Activated CD4-positive, alpha-beta T cell treated with anti-CD3 and anti-CD28 coated beads, Interleukin-2, amount 10 ng/mL, durations not matched to agents 7 days and 5 days (primary cell): ENCODE data around the gene LSM10. TPM values are rescaled to one million over a fixed set of nuclear protein-coding genes. Genes with fewer than 3 reads are reported as not detected.
A peak's percentile ranks its signal among the peaks of the same experiment; 100 is the strongest.

Experiments used
- CTCF ChIA-PET: fragments of 350-600 bp; sonication (Branson Sonifier 250); formaldehyde crosslinking; loops from one replicate; lab custom pipeline; 2021; ENCODE audit warnings: antibody characterized with exemption; lab: Charles Lee
- POLR2A ChIA-PET: fragments of 350-600 bp; sonication (Branson Sonifier 250); formaldehyde crosslinking; loops from one replicate; lab custom pipeline; 2021; ENCODE audit warnings: antibody characterized with exemption; lab: Charles Lee
- DNase-seq: peaks from one replicate; pipeline ENCODE4 v3.0.0-alpha.2; 2020
- H3K27ac Mint-ChIP-seq: one replicate; pipeline ENCODE4 v1.8.0; 2021; ENCODE audit warnings: mild to moderate bottlenecking, moderate library complexity, mixed read lengths
- H3K27me3 Mint-ChIP-seq: one replicate; pipeline ENCODE4 v1.8.0; 2021; ENCODE audit warnings: mixed read lengths
- H3K36me3 Mint-ChIP-seq: one replicate; pipeline ENCODE4 v1.8.0; 2021; ENCODE audit warnings: low read depth, mixed read lengths
- H3K4me1 Mint-ChIP-seq: one replicate; pipeline ENCODE4 v1.8.0; 2021; ENCODE audit warnings: mixed read lengths
- H3K4me3 Mint-ChIP-seq: one replicate; pipeline ENCODE4 v1.8.0; 2021; ENCODE audit warnings: mild to moderate bottlenecking, moderate library complexity, mixed read lengths
- H3K9me3 Mint-ChIP-seq: one replicate; pipeline ENCODE4 v1.8.0; 2021; ENCODE audit warnings: mixed read lengths
- total RNA-seq, 2 experiments: library from RNA; stranded (reverse); gene quantifications; one replicate each; pipeline ENCODE4 v1.2.3, GENCODE V29; 2021

LSM10 gene
- total RNA-seq, 2 experiments from 2014 or later, result 39.3 to 39.4 TPM

DNA sequence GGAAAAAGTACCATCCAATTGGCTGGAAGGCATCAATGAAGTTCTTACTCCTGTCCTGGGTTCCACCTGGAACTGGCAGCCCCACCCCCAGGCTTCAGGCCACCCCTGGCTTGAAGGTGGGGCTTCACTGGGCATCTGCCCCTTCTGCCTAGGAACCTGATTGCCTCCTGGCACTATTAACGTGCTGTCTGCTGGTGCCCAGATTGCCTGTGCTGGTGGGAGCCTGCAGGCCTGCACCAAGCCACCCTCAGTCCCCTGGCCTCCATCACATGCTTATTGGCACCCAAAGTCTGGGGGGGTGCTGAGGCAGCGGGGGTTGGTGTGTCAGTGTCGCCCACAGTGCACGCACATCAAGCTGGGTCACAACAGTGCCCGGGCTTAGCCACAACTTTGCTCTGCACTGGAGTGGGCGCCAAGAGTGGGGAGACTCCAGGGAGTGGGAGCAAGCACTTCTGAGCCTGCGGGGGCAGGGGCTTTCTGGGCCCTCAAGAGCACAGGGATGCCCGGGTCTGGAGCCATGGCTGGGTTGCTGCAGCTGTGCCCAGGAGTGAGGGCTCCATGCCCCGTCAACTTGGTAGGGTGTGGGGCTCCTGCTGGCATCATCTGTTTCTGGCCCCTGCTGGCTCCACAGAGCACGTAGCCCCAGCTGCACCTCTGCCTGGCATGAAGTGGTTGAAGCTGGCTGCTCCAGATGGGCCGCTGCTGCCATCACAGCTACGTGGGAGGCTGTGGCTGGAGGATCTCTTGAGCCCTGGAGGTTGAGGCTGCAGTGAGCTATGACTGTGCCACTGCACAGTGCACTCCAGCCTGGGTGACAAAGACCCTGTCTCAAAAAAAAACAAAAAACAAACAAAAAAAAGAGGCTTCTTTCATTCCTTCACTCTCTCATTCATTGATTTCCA, 4.1 kb upstream of the LSM10 start:
- no peak overlapping the region for H3K4me3 Mint-ChIP-seq
- no peak for DNase-seq
- peaks cover 3% of the 10 kb centered on the region for H3K9me3 Mint-ChIP-seq
- ChIA-PET POLR2A (no interaction called here), CTCF (interaction anchor here (0.7 to 5.8 kb wide), 6 partner anchors 10 to 252 kb away, joined by 3 to 55 read pairs (median 4); partner anchors contain the start of gene TRAPPC3)
- peaks cover 26% of the 10 kb centered on the region for H3K4me1 Mint-ChIP-seq
- peaks cover 3% of the 10 kb centered on the region for H3K36me3 Mint-ChIP-seq
- no peak overlapping the region for H3K27ac Mint-ChIP-seq
- no peaks in the 10 kb centered on the region for H3K27me3 Mint-ChIP-seq

DNA sequence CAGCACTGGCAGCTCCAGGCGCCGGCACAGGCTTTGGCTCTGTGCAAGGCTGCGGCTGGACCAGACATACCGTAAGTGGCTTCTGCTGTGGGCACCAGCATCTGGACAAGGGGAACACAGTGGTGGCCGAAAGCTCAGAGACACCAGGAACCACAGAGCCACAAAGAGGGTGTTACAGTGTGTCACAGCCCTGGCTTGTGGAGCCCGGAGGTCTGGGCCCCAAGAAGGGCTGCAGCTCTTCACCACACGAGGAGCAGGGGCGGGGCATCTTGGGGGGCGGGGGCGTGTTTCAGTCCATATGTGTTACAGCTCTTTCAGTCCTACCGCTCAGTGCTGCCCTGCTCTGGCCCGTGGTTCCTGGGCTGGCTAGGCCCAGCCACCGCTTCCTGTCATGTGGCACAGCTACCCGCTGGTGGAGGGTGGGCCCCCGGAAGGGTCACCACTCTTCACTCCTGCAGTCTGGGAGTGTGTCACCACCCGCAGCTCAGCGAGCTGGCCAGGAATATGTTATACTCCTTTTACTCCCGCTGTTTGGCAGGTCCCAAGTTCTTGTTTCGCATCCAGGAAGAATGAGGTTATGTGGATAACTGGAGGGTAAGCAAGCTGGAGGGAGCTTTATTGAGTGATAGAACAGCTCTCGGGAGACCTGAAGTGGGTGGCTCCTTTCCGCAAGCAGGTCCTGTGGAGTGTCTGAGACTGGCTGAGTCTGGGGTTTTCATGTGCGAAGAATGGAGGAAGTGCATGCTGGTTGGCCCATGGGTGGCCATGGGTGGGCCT, 3.3 kb upstream of the LSM10 start:
- H3K27ac Mint-ChIP-seq, result no peak overlapping the region
- H3K4me3 Mint-ChIP-seq, result no peak overlapping the region
- POLR2A ChIA-PET, result no interaction called here
- peak; percentile 18 for DNase-seq
- peaks cover 3% of the 10 kb centered on the region for H3K9me3 Mint-ChIP-seq
- H3K27me3 Mint-ChIP-seq, result no peaks in the 10 kb centered on the region
- peaks cover 27% of the 10 kb centered on the region for H3K4me1 Mint-ChIP-seq
- H3K36me3 Mint-ChIP-seq, result peaks cover 3% of the 10 kb centered on the region
- CTCF ChIA-PET, result interaction anchor here (0.6 to 5.8 kb wide), 6 partner anchors 11 to 469 kb away, joined by 3 to 55 read pairs (median 4); partner anchors contain the start of gene TRAPPC3

DNA sequence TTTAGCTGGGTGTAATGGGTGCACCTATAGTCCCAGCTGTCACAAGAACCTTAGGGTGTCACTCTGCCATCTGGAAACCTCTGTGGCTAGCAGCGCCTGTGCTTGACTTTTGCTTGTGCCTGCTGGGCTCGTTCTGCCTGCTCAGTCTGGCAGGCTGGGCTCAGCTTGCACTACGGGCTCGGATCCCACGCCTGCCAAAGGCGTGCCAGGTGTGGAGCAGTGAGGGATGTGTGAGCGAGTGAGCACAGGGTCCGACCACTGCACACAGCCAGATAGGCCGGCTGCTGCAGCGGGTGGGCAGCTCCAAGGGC, 2.8 kb upstream of the LSM10 start:
- Mint-ChIP-seq H3K27me3 (no peaks in the 10 kb centered on the region), H3K4me1 (peaks cover 29% of the 10 kb centered on the region)

DNA sequence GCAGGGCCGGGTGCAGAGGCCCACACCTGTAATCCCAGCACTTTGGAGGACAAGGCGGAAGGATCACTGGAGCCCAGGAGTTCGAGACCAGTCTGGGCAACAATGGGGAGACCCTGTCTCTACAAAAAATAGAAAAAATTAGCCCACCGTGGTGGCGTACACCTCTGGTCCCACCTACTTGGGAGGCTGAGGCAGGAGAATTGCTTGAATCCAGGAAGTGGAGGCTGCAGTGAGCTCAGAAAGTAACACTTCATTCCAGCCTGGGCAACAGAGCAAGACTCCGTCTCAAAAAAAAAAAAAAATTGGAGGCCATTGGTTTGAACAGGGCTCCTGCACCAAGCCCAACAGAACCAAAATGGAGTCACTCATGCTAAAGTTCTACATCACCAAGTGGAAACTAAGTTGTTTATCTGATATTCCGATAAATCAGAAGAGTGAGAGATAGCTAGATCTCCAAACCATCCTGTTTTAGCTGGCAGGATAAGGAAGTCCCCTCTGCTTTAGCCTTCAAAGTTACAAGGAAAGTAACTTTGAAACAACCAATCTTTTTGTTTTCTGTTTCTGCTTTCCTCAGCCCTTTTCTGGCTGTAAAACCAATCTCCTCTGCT, 766 bp upstream of the LSM10 start:
- peaks cover 35% of the 10 kb centered on the region for H3K4me1 Mint-ChIP-seq
- H3K36me3 Mint-ChIP-seq, result peaks cover 10% of the 10 kb centered on the region
- POLR2A ChIA-PET, result interaction anchor here (0.7 kb wide), 1 partner anchor 18 kb away, joined by 3 read pairs; no protein-coding TSS in a partner anchor
- peak overlapping the region; percentile 96 for H3K27ac Mint-ChIP-seq
- peak overlapping the region; percentile 92 for H3K4me3 Mint-ChIP-seq
- DNase-seq, result no peak
- CTCF ChIA-PET, result interaction anchor here (0.9 to 5.8 kb wide), 9 partner anchors 10 to 48 kb away, joined by 3 to 55 read pairs (median 5); no protein-coding TSS in a partner anchor
- H3K27me3 Mint-ChIP-seq, result no peaks in the 10 kb centered on the region
- peaks cover 3% of the 10 kb centered on the region for H3K9me3 Mint-ChIP-seq

More for the DNA sequence above, 2.8 kb upstream of the LSM10 start:
- no peak overlapping the region for H3K4me3 Mint-ChIP-seq
- peaks cover 3% of the 10 kb centered on the region for H3K9me3 Mint-ChIP-seq
- H3K27ac Mint-ChIP-seq, result no peak overlapping the region
- CTCF ChIA-PET, result interaction anchor here (0.6 to 5.8 kb wide), 7 partner anchors 11 to 468 kb away, joined by 3 to 55 read pairs (median 5); partner anchors contain the start of gene TRAPPC3
- peaks cover 3% of the 10 kb centered on the region for H3K36me3 Mint-ChIP-seq
- DNase-seq, result no peak
- POLR2A ChIA-PET, result no interaction called here

DNA sequence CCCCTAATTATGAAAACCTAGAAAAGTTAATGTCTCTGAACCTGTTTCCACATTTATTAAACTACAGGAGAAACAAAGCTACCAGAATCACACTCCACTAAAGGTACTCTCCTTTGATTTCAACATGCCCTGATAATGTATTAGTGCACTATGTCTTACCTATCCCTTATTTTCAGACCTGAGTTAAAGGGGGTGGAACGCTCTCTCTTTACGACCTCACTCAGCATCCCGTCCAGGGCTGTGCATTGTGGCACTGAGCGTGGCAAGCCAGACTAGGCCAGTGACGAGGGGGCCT, 678 bp downstream of the LSM10 start:
- ChIA-PET CTCF (interaction anchor here (0.7 to 5.8 kb wide), 5 partner anchors 9 to 22 kb away, joined by 3 to 55 read pairs (median 6); no protein-coding TSS in a partner anchor), POLR2A (interaction anchor here (0.6 to 0.8 kb wide), 2 partner anchors 11 to 38 kb away, joined by 3 to 6 read pairs; no protein-coding TSS in a partner anchor)
- H3K27ac Mint-ChIP-seq, result peak overlapping the region; percentile 96
- DNase-seq, result no peak
- peaks cover 20% of the 10 kb centered on the region for H3K36me3 Mint-ChIP-seq
- no peaks in the 10 kb centered on the region for H3K9me3 Mint-ChIP-seq
- peaks cover 40% of the 10 kb centered on the region for H3K4me1 Mint-ChIP-seq
- H3K4me3 Mint-ChIP-seq, result peak overlapping the region; percentile 92
- H3K27me3 Mint-ChIP-seq, result no peaks in the 10 kb centered on the region

DNA sequence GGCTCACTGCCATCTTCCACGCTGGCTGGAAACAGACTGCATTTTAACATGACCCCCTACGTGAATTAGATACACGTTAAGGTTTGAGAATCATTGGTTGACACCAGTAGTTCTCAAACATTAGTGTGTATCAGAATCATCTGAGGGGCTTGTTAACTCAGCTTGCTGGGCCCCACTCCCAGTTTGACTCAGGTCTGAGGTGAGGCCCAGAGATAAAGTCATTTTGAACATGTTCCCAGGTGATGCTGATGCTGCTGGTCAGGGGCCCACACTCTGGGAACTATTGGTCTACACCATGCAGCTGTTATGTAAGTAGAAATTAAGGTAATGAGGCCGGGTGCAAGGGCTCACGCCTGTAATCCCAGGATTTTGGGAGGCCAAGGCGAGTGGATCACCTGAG, 1.3 kb downstream of the LSM10 start:
- Mint-ChIP-seq H3K36me3 (peaks cover 23% of the 10 kb centered on the region), H3K9me3 (no peaks in the 10 kb centered on the region), H3K4me1 (peaks cover 40% of the 10 kb centered on the region), H3K27ac (peak overlapping the region; percentile 41), H3K4me3 (peak overlapping the region; percentile 92), H3K27me3 (no peaks in the 10 kb centered on the region)
- CTCF ChIA-PET, result interaction anchor here (0.5 to 1.2 kb wide), 2 partner anchors 23 to 63 kb away, joined by 3 read pairs; no protein-coding TSS in a partner anchor
- no peak for DNase-seq
- POLR2A ChIA-PET, result interaction anchor here (1.1 kb wide), 1 partner anchor 10 kb away, joined by 3 read pairs; no protein-coding TSS in a partner anchor

DNA sequence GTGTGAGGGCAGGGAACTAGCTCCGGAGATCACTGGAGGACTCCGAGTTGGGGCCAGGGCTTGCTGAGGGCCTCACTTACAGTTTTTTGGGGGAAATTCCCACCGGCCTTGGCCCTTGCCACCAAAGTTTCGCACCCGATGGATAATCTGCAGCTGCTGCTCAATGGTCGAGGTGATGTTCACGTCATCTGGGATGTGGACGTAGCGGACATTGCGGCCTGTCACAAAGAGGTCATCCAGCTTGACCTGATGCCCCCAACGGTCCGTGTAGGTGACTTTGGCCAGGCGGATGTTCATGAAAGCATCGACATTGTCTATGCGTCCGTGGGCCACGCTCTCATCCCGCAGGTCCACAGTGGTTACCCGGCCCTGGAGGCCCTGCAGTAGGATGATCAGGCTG, 4.0 kb downstream of the LSM10 start:
- POLR2A ChIA-PET, result no interaction called here
- Mint-ChIP-seq H3K36me3 (peaks cover 38% of the 10 kb centered on the region), H3K27ac (no peak overlapping the region), H3K9me3 (no peaks in the 10 kb centered on the region), H3K4me3 (no peak overlapping the region), H3K27me3 (no peaks in the 10 kb centered on the region), H3K4me1 (peaks cover 54% of the 10 kb centered on the region)
- CTCF ChIA-PET, result interaction anchor here (0.9 to 1.4 kb wide), 2 partner anchors 10 to 19 kb away, joined by 3 read pairs; no protein-coding TSS in a partner anchor
- DNase-seq, result no peak

DNA sequence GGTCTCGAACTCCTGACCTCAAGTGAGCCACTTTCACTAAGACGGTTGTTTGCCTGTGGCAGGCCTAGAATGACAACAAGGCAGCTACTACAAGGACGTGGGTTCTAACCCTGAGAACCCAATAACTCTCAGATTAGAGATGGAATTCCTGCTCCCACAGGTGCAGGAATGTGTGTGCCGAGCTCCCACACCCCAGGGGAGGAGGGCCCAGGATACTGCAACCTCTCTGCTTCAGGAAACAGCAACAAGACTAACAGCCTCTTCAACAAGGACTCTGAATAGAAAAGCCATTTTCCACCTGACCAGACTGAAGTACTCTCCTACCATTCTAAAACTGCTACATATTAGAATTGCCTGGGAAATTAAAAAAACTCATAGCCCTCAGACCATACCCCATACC, 4.9 kb downstream of the LSM10 start:
- Mint-ChIP-seq H3K4me3 (no peak overlapping the region), H3K4me1 (peaks cover 51% of the 10 kb centered on the region), H3K27me3 (no peaks in the 10 kb centered on the region), H3K9me3 (no peaks in the 10 kb centered on the region), H3K36me3 (peaks cover 38% of the 10 kb centered on the region), H3K27ac (no peak overlapping the region)
- ChIA-PET CTCF (no interaction called here), POLR2A (no interaction called here)
- no peak for DNase-seq

DNA sequence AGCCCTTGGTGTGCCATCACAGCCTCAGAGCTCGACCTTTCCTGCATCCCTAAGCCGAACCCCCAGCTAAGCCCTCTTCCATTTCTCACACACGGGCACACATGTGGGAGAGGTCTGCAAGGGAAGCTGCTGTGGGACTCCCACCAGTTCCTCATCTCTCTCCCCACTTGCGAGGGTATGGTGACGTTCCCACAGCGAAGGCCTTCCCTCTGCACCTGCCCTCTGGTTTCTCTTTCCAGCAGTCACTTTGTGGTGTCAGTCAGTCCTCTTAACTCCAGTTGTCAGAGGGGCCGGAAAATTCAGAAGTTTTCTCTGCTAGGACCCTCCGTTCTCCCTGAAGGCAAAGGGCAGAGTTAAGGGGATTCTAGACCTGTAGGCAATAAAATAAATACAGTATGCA, 6.4 kb downstream of the LSM10 start:
- ChIA-PET CTCF (interaction anchor here (1.4 kb wide), 1 partner anchor 22 kb away, joined by 3 read pairs; no protein-coding TSS in a partner anchor), POLR2A (no interaction called here)
- no peaks in the 10 kb centered on the region for H3K27me3 Mint-ChIP-seq
- DNase-seq, result no peak
- no peak overlapping the region for H3K27ac Mint-ChIP-seq
- no peak overlapping the region for H3K4me3 Mint-ChIP-seq
- no peaks in the 10 kb centered on the region for H3K9me3 Mint-ChIP-seq
- peaks cover 55% of the 10 kb centered on the region for H3K4me1 Mint-ChIP-seq
- peaks cover 40% of the 10 kb centered on the region for H3K36me3 Mint-ChIP-seq

DNA sequence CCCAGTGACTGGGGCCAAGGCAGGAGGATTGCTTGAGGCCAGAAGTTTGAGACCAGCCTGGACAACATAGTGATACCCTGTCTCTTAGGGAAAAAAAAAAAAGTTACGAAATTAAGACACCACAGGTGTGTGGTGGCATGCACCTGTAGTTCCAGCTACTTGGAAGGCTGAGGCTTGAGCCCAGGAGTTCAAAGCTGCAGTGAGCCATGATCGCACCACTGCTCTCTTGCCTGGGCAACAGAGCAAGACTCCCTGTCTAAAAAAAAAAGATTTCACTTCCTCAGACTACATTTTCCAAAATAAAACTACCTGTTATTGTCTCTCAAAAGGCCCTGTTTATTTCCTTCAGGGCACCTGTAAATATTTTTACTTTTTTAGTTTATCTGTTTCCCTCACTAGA, 7.3 kb downstream of the LSM10 start:
- Mint-ChIP-seq H3K27me3 (no peaks in the 10 kb centered on the region), H3K36me3 (peaks cover 40% of the 10 kb centered on the region), H3K4me3 (no peak overlapping the region), H3K27ac (no peak overlapping the region), H3K4me1 (peaks cover 50% of the 10 kb centered on the region), H3K9me3 (no peaks in the 10 kb centered on the region)
- ChIA-PET POLR2A (no interaction called here), CTCF (interaction anchor here (4.9 kb wide), 1 partner anchor 9 kb away, joined by 55 read pairs; the partner anchor contains the start of gene LSM10)
- no peak for DNase-seq

DNA sequence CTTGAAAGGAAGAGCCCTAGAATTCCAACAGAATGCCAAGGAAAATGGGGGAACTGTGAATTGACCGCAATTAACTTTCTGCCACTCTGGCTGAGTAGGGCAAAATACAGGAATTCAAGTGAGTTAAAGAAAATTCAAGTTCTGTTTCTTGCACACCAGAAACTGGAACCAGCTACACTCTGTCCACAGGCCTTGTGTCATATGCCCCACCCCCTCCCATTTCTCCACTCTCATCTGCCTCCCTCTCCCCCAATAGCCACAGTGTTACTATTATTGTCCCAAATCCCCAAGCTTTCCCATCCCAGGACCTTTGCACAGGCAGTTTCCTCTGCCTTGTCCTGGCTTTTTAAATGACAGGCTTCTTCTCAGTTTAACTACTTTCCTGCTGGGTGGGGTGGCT, 7.7 kb downstream of the LSM10 start:
- no peaks in the 10 kb centered on the region for H3K9me3 Mint-ChIP-seq
- ChIA-PET POLR2A (no interaction called here), CTCF (interaction anchor here (4.9 kb wide), 1 partner anchor 10 kb away, joined by 55 read pairs; the partner anchor contains the start of gene LSM10)
- no peak overlapping the region for H3K27ac Mint-ChIP-seq
- no peaks in the 10 kb centered on the region for H3K27me3 Mint-ChIP-seq
- DNase-seq, result no peak
- peaks cover 40% of the 10 kb centered on the region for H3K36me3 Mint-ChIP-seq
- no peak overlapping the region for H3K4me3 Mint-ChIP-seq
- H3K4me1 Mint-ChIP-seq, result peaks cover 50% of the 10 kb centered on the region

DNA sequence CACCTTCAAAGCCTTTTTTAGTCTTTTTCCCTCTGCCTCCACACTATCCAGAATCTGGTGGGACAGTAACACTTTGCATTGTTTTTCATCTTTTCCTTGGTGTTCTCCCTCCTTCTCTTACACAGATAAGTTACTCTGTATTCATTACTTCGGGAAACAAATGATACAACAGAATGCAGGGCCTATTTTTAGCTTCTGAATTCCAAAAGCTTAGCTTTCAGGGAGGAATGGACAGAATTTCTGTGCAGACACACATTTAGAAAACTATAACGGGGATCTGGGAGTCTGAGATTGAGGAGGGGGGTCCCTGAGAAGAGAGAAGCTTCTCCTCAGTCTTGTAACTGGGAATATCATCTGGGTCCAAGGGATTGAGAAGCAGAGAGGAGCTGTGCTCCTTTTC, 8.4 kb downstream of the LSM10 start:
- Mint-ChIP-seq H3K4me3 (no peak overlapping the region), H3K4me1 (peaks cover 54% of the 10 kb centered on the region), H3K27ac (peak overlapping the region; percentile 43), H3K27me3 (no peaks in the 10 kb centered on the region), H3K36me3 (peaks cover 42% of the 10 kb centered on the region), H3K9me3 (no peaks in the 10 kb centered on the region)
- ChIA-PET CTCF (interaction anchor here (1.3 to 4.9 kb wide), 4 partner anchors 10 to 24 kb away, joined by 3 to 55 read pairs (median 7); partner anchors contain the start of gene LSM10), POLR2A (no interaction called here)
- DNase-seq, result no peak
